HepG2 (cell line): ENCODE results near the gene ACO1. TPM values are rescaled to one million over a fixed set of nuclear protein-coding genes. Genes with fewer than 3 reads are reported as not detected.

Experiments
- ATAC-seq: fragments of 200-7000 bp; cut with Tn5 transposase; 3 replicates; pipeline ENCODE4 v1.9.1; 2020; ENCODE audit warnings: mild to moderate bottlenecking, moderate library complexity
- BruUV-seq: library from RNA; stranded (reverse); fragments of 400-500 nt; replicated peaks from 2 replicates; lab custom pipeline; 2021; lab: Mats Ljungman, UMichigan
- CTCF ChIA-PET: fragments of 300-600 bp; formaldehyde crosslinking; extraction: SDS; loops from one replicate; lab custom pipeline; 2021; ENCODE audit warnings: low total read pairs, inconsistent platforms, low intra/inter-chr PET ratio; lab: Yijun Ruan, JAX
- POLR2A ChIA-PET: fragments of 350-600 bp; sonication (Branson Sonifier 250); formaldehyde crosslinking; loops from one replicate; lab custom pipeline; 2020; ENCODE audit warnings: antibody characterized with exemption, inconsistent platforms; lab: Yijun Ruan, JAX
- DNase-seq: peaks from one replicate; pipeline ENCODE4 v3.0.0-alpha.2; 2015; ENCODE audit warnings: low spot score
- FAIRE-seq: peaks from 3 replicates; lab custom pipeline; 2011; peaks lifted over from hg19 to GRCh38; lab: Jason Lieb, UNC
- H2AFZ ChIP-seq: one replicate; pipeline ENCODE4 v1.6.1; 2011; ENCODE audit warnings: low read length, inconsistent platforms
- H3K27ac ChIP-seq: fragments of 300-600 bp; 3 replicates; pipeline ENCODE4 v1.8.0; 2011; ENCODE audit warnings: mixed run types, mild to moderate bottlenecking, mixed read lengths, low read length, inconsistent platforms; ENCODE audit not compliant: insufficient read depth; ENCODE audit errors: extremely low read length
- H3K27me3 ChIP-seq, 2 experiments: fragments of 200-600 bp in 1 of 2; 2 replicates in 1 of 2; 3 replicates in 1 of 2; pipeline versions ENCODE4 v1.6.0 to v1.8.0; 2011; ENCODE audit warnings: low read length in 2 of 2, mild to moderate bottlenecking in 2 of 2, moderate library complexity in 2 of 2, inconsistent platforms in 1 of 2; ENCODE audit not compliant: insufficient read depth in 2 of 2, control insufficient read depth in 1 of 2
- H3K36me3 ChIP-seq, 2 experiments: fragments of 200-600 bp in 1 of 2; replicated peaks in 1 of 2; 2 replicates in 1 of 2; 3 replicates in 1 of 2; pipeline versions ENCODE4 v1.5.1 to v1.8.0; 2011; ENCODE audit warnings: low read length in 2 of 2, inconsistent platforms in 1 of 2; ENCODE audit not compliant: insufficient read depth in 2 of 2, control insufficient read depth in 1 of 2
- H3K4me1 ChIP-seq: 2 replicates; pipeline ENCODE4 v1.5.1; 2012; ENCODE audit warnings: low read length, inconsistent platforms; ENCODE audit not compliant: insufficient read depth
- H3K4me2 ChIP-seq: 2 replicates; pipeline ENCODE4 v1.6.0; 2011; ENCODE audit warnings: low read depth, low read length, inconsistent platforms
- H3K4me3 ChIP-seq, 3 experiments: fragments of 200-600 bp in 1 of 3; sonication (generic), shearing (Covaris generic) in 1 of 3; replicated peaks in 1 of 3; 2 replicates each; pipeline ENCODE4 v1.5.1; 2011 to 2016; ENCODE audit warnings: low read length in 3 of 3, inconsistent platforms in 2 of 3, low read depth in 2 of 3, mild to moderate bottlenecking in 2 of 3, control low read depth in 1 of 3, mixed read lengths in 1 of 3; ENCODE audit not compliant: insufficient read depth in 1 of 3
- H3K79me2 ChIP-seq: one replicate; pipeline ENCODE4 v1.6.1; 2011; ENCODE audit warnings: low read length, inconsistent platforms; ENCODE audit not compliant: insufficient read depth
- H3K9ac ChIP-seq: 2 replicates; pipeline ENCODE4 v1.6.0; 2011; ENCODE audit warnings: mild to moderate bottlenecking, low read depth, low read length, inconsistent platforms; ENCODE audit not compliant: insufficient read depth
- H3K9me3 ChIP-seq: 2 replicates; pipeline ENCODE4 v1.5.1; 2012; ENCODE audit warnings: mild to moderate bottlenecking, low read length
- H4K20me1 ChIP-seq: 2 replicates; pipeline ENCODE4 v1.6.0; 2011; ENCODE audit warnings: inconsistent platforms, mild to moderate bottlenecking, low read length, moderate library complexity; ENCODE audit not compliant: insufficient read depth
- AHR ChIP-seq: IDR thresholded peaks from 2 replicates; pipeline ENCODE4 v1.6.1; 2018; ENCODE audit warnings: missing genetic modification reagents, missing compliant biosample characterization
- ISX ChIP-seq: sonication (generic); formaldehyde crosslinking; conservative IDR thresholded peaks from 2 replicates; pipeline ENCODE4 v1.5.0; 2020; ENCODE audit warnings: missing genetic modification reagents
- KLF13 ChIP-seq: sonication (generic); formaldehyde crosslinking; IDR thresholded peaks from 2 replicates; pipeline ENCODE4 v1.4.0; 2020; ENCODE audit warnings: mild to moderate bottlenecking, missing genetic modification reagents
- MAFK ChIP-seq, 2 experiments: IDR thresholded peaks in 1 of 2; conservative IDR thresholded peaks in 1 of 2; 2 replicates each; pipeline ENCODE4 v1.6.1; 2011; ENCODE audit warnings: improper control_type of control experiment in 2 of 2, low read length in 2 of 2
- MTF2 ChIP-seq: sonication (generic); formaldehyde crosslinking; IDR thresholded peaks from 2 replicates; pipeline ENCODE4 v1.5.0; 2020; ENCODE audit warnings: missing genetic modification reagents, borderline replicate concordance
- NFIC ChIP-seq: IDR thresholded peaks from 2 replicates; pipeline ENCODE4 v1.6.1; 2012; ENCODE audit warnings: mild to moderate bottlenecking, low read length, inconsistent platforms
- ONECUT2 ChIP-seq: sonication (generic); formaldehyde crosslinking; IDR thresholded peaks from 2 replicates; pipeline ENCODE4 v1.4.0; 2020; ENCODE audit warnings: missing genetic modification reagents
- SRF ChIP-seq: IDR thresholded peaks from 2 replicates; pipeline ENCODE4 v1.6.1; 2011; ENCODE audit warnings: mild to moderate bottlenecking, low read depth, low read length, moderate library complexity
- ZNF547 ChIP-seq: sonication (generic); formaldehyde crosslinking; IDR thresholded peaks from 2 replicates; pipeline ENCODE4 v1.5.1; 2020; ENCODE audit warnings: mild to moderate bottlenecking, missing genetic modification reagents
- ZNF652 ChIP-seq: IDR thresholded peaks from 2 replicates; pipeline ENCODE4 v1.6.1; 2016; ENCODE audit warnings: low read depth, borderline replicate concordance
- ZNF703 ChIP-seq: sonication (generic); formaldehyde crosslinking; IDR thresholded peaks from 2 replicates; pipeline ENCODE4 v1.5.1; 2020; ENCODE audit warnings: missing genetic modification reagents, mild to moderate bottlenecking, moderate library complexity, borderline replicate concordance
- WGBS: methylation state at CpG from one replicate; pipeline ENCODE4 v1.1.6; 2017; ENCODE audit warnings: low lambda C conversion rate; 5-methylcytosine and 5-hydroxymethylcytosine counted together
- in situ Hi-C: cut with HindIII; loops from 2 replicates; pipeline ENCODE4 v1.10.0; 2017; ENCODE audit warnings: low pct_unique_long_range_greater_than_20kb; ENCODE audit not compliant: extremely low pct_ligation_motif_present
- intact Hi-C: fragments of 100-400 bp; cut with micrococcal nuclease; formaldehyde crosslinking; loops from one replicate; pipeline ENCODE4 v1.10.0; 2022; ENCODE audit not compliant: unreplicated experiment
- polyA plus RNA-seq, 8 experiments: library from polyadenylated mRNA; depleted of rRNA in 3 of 8; stranded (reverse) in 7 of 8; unstranded in 1 of 8; fragments of >200 nt; fragmentation: Illumina TruSeq in 4 of 8; extraction: Trizol in 4 of 8; gene quantifications; 2 replicates each; pipeline versions ENCODE4 v1.2.1 to v1.2.3, GENCODE V29; 2011 to 2016; ENCODE audit warnings: low read depth in 4 of 8, missing spikeins in 1 of 8, mixed read lengths in 1 of 8; ENCODE audit not compliant: insufficient read depth in 1 of 8
- total RNA-seq, 5 experiments: library from RNA; depleted of rRNA; stranded (reverse); fragments of >200 nt; fragmentation: Illumina TruSeq; extraction: Trizol; gene quantifications; 2 replicates each; pipeline ENCODE4 v1.2.3, GENCODE V29; 2016; ENCODE audit warnings: low read depth in 1 of 5
- TF ChIP-seq, protein P1 (sequence below): sonication (generic); formaldehyde crosslinking; IDR thresholded peaks from 2 replicates; pipeline ENCODE4 v1.4.0; 2020; ENCODE audit warnings: mild to moderate bottlenecking, missing genetic modification reagents
- TF ChIP-seq, protein P2 (sequence below): sonication (generic); formaldehyde crosslinking; IDR thresholded peaks from 2 replicates; pipeline ENCODE4 v1.4.0; 2020; ENCODE audit warnings: missing genetic modification reagents, borderline replicate concordance

The ACO1 gene
- total and polyA plus RNA-seq, 2 of the 13 experiments (the other 11 are each of a cell fraction or from before 2014, with no cell fraction given) = 20.1 to 48.2 TPM

DNA sequence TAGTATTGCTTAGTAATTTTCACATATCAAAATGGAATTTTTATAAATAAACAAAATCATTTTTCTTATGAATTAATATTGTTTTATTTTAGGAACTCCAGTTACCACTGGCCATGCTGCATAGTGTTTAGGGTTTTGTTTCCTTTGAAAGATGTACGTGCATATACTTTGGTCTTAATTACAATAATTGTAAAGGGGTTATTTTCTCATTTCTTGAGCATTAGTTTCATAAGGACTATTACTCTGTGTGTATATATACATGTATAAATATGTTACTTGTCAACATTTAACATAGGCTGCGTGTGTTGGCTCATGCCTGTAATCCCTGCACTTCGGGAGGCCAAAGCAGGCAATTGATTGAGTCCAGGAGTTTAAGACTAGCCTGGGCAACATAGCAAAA, 21.6 kb downstream of the ACO1 start (continued):
- TF ChIP-seq, protein P1, sequence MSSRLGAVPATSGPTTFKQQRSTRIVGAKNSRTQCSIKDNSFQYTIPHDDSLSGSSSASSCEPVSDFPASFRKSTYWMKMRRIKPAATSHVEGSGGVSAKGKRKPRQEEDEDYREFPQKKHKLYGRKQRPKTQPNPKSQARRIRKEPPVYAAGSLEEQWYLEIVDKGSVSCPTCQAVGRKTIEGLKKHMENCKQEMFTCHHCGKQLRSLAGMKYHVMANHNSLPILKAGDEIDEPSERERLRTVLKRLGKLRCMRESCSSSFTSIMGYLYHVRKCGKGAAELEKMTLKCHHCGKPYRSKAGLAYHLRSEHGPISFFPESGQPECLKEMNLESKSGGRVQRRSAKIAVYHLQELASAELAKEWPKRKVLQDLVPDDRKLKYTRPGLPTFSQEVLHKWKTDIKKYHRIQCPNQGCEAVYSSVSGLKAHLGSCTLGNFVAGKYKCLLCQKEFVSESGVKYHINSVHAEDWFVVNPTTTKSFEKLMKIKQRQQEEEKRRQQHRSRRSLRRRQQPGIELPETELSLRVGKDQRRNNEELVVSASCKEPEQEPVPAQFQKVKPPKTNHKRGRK = no peak
- TF ChIP-seq MAFK (conservative IDR thresholded peaks at IDR 0.05 in 1 of 2, IDR thresholded peaks at IDR 0.05 in 1 of 2; ENCODE audit: low read length in 2 of 2) (no peak), ISX (CRISPR knock-in tag) (no peak)

DNA sequence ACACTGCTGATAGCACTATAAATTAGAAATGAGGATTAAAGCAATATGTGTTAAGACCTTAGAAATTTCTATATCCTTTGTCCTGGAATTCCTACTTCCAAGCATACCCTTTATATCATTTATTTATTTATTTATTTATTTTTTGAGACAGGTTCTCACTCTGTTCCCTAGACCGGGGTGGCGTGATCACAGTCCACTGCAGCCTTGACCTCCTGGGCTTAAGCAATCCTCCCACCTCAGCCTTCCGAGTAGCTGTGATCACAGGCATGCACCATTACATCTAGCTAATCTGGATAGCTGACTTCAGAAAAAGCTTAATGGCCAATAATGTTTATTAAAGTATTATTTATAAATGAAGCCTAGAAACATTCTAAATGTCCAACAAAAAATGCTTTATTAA, 27.3 kb downstream of the ACO1 start:
- H3K36me3 ChIP-seq = peaks cover 15 to 48% of the 10 kb centered on the region in 2 experiments
- BruUV-seq = no TSS peak

More for the DNA sequence above, 27.3 kb downstream of the ACO1 start:
- TF ChIP-seq ZNF652 (CRISPR knock-in tag) (no peak), ZNF547 (CRISPR knock-in tag) (no peak), MTF2 (CRISPR knock-in tag) (no peak), ZNF703 (CRISPR knock-in tag) (no peak), ONECUT2 (CRISPR knock-in tag) (no peak), KLF13 (CRISPR knock-in tag) (no peak), AHR (no peak), SRF (no peak), NFIC (no peak)
- TF ChIP-seq, protein P2, sequence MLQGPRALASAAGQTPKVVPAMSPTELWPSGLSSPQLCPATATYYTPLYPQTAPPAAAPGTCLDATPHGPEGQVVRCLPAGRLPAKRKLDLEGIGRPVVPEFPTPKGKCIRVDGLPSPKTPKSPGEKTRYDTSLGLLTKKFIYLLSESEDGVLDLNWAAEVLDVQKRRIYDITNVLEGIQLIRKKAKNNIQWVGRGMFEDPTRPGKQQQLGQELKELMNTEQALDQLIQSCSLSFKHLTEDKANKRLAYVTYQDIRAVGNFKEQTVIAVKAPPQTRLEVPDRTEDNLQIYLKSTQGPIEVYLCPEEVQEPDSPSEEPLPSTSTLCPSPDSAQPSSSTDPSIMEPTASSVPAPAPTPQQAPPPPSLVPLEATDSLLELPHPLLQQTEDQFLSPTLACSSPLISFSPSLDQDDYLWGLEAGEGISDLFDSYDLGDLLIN (CRISPR knock-in tag) = no peak
- TF ChIP-seq, all 625 proteins: peak for 0
- H2AFZ ChIP-seq = no peak overlapping the region
- ChIA-PET POLR2A (no interaction called here), CTCF (no interaction called here)
- FAIRE-seq (no peak), ATAC-seq (no peak), DNase-seq (no peak)
- H3K27ac ChIP-seq = no peak overlapping the region
- no peak overlapping the region for H3K9ac ChIP-seq
- H3K4me2 ChIP-seq = no peak overlapping the region
- H3K27me3 ChIP-seq = no peaks in the 10 kb centered on the region
- WGBS = 94% methylated on average over 3 of the region's 3 CpGs
- in situ Hi-C loops = no loop called here
- H4K20me1 ChIP-seq = no peaks in the 10 kb centered on the region
- intact Hi-C loops = no loop called here
- H3K4me3 ChIP-seq = no peak overlapping the region
- no peaks in the 10 kb centered on the region for H3K4me1 ChIP-seq
- H3K79me2 ChIP-seq = no peaks in the 10 kb centered on the region
- H3K9me3 ChIP-seq = no peaks in the 10 kb centered on the region
